ENCODE measurements around the gene NLRP5.
A peak's percentile ranks its signal among the peaks of the same experiment; 100 is the strongest.
"Not testable (repeated sequence)": the region's sequence is repeated elsewhere in the genome, so short reads cannot be mapped to it uniquely, and the experiment has no call there.

NLRP5 gene

GRCh38 chr19:55985254-55985653 is 1.3 kb upstream of the NLRP5 start:
- no peak overlapping the region for H2AFZ ChIP-seq (ENCODE audit: low read length, unreplicated experiment)
- H3K4me1 ChIP-seq (ENCODE audit: control insufficient read depth, insufficient read depth, low read length, unreplicated experiment): no peaks in the 10 kb centered on the region
- no peak overlapping the region for H3K27ac ChIP-seq (ENCODE audit: low read depth, low read length)
- H3K27me3 ChIP-seq (ENCODE audit: insufficient read depth, low read length): no peaks in the 10 kb centered on the region
- H3K4me3 ChIP-seq (ENCODE audit: low read depth, low read length): no peak overlapping the region
- H3K36me3 ChIP-seq (ENCODE audit: insufficient read depth, low read length): no peaks in the 10 kb centered on the region
- H3K79me2 ChIP-seq (ENCODE audit: control insufficient read depth, insufficient read depth, low read length, unreplicated experiment): no peaks in the 10 kb centered on the region

GRCh38 chr19:55990831-55991230 is 4.3 kb downstream of the NLRP5 start:
- H3K79me2 ChIP-seq (ENCODE audit: control insufficient read depth, insufficient read depth, low read length, unreplicated experiment): no peaks in the 10 kb centered on the region
- H2AFZ ChIP-seq (ENCODE audit: low read length, unreplicated experiment): no peak overlapping the region
- no peak overlapping the region for H3K4me3 ChIP-seq (ENCODE audit: low read depth, low read length)
- H3K36me3 ChIP-seq (ENCODE audit: insufficient read depth, low read length): no peaks in the 10 kb centered on the region
- H3K4me1 ChIP-seq (ENCODE audit: control insufficient read depth, insufficient read depth, low read length, unreplicated experiment): no peaks in the 10 kb centered on the region
- no peak overlapping the region for H3K27ac ChIP-seq (ENCODE audit: low read depth, low read length)
- no peaks in the 10 kb centered on the region for H3K27me3 ChIP-seq (ENCODE audit: insufficient read depth, low read length)

GRCh38 chr19:55993492-55993891 is 6.9 kb downstream of the NLRP5 start:
- no peaks in the 10 kb centered on the region for H3K4me1 ChIP-seq (ENCODE audit: control insufficient read depth, insufficient read depth, low read length, unreplicated experiment)
- no peaks in the 10 kb centered on the region for H3K36me3 ChIP-seq (ENCODE audit: insufficient read depth, low read length)
- no peaks in the 10 kb centered on the region for H3K79me2 ChIP-seq (ENCODE audit: control insufficient read depth, insufficient read depth, low read length, unreplicated experiment)
- no peak overlapping the region for H2AFZ ChIP-seq (ENCODE audit: low read length, unreplicated experiment)
- no peak overlapping the region for H3K27ac ChIP-seq (ENCODE audit: low read depth, low read length)
- H3K27me3 ChIP-seq (ENCODE audit: insufficient read depth, low read length): no peaks in the 10 kb centered on the region
- no peak overlapping the region for H3K4me3 ChIP-seq (ENCODE audit: low read depth, low read length)

GRCh38 chr19:56014765-56015164 is 28.2 kb downstream of the NLRP5 start:
- Histone ChIP-seq H2AFZ (ENCODE audit: low read length, unreplicated experiment) (no peak overlapping the region), H3K79me2 (ENCODE audit: control insufficient read depth, insufficient read depth, low read length, unreplicated experiment) (no peaks in the 10 kb centered on the region), H3K36me3 (ENCODE audit: insufficient read depth, low read length) (no peaks in the 10 kb centered on the region), H3K4me3 (ENCODE audit: low read depth, low read length) (no peak overlapping the region), H3K27me3 (ENCODE audit: insufficient read depth, low read length) (no peaks in the 10 kb centered on the region), H3K27ac (ENCODE audit: low read depth, low read length) (no peak overlapping the region), H3K4me1 (ENCODE audit: control insufficient read depth, insufficient read depth, low read length, unreplicated experiment) (no peaks in the 10 kb centered on the region)

- no peak overlapping the region for H2AFZ ChIP-seq (ENCODE audit: low read length, unreplicated experiment)
- H3K27me3 ChIP-seq (ENCODE audit: insufficient read depth, low read length): no peaks in the 10 kb centered on the region
- H3K79me2 ChIP-seq (ENCODE audit: control insufficient read depth, insufficient read depth, low read length, unreplicated experiment): no peaks in the 10 kb centered on the region
- H3K27ac ChIP-seq (ENCODE audit: low read depth, low read length): no peak overlapping the region
- no peaks in the 10 kb centered on the region for H3K36me3 ChIP-seq (ENCODE audit: insufficient read depth, low read length)
- H3K4me1 ChIP-seq (ENCODE audit: control insufficient read depth, insufficient read depth, low read length, unreplicated experiment): no peaks in the 10 kb centered on the region
- H3K4me3 ChIP-seq (ENCODE audit: low read depth, low read length): no peak overlapping the region
Observed at GRCh38 chr19:56015756-56016155, 29.2 kb downstream of the NLRP5 start.

GRCh38 chr19:56019325-56019724 is 32.8 kb downstream of the NLRP5 start:
- H3K27me3 ChIP-seq (ENCODE audit: insufficient read depth, low read length); H3K4me1 ChIP-seq (ENCODE audit: control insufficient read depth, insufficient read depth, low read length, unreplicated experiment); H3K4me3 ChIP-seq (ENCODE audit: low read depth, low read length); H3K36me3 ChIP-seq (ENCODE audit: insufficient read depth, low read length); H2AFZ ChIP-seq (ENCODE audit: low read length, unreplicated experiment); H3K79me2 ChIP-seq (ENCODE audit: control insufficient read depth, insufficient read depth, low read length, unreplicated experiment); H3K27ac ChIP-seq (ENCODE audit: low read depth, low read length): not testable (repeated sequence)

GRCh38 chr19:56020355-56020975 is 33.9 kb downstream of the NLRP5 start:
- not testable (repeated sequence) for H3K36me3 ChIP-seq (ENCODE audit: insufficient read depth, low read length); H3K79me2 ChIP-seq (ENCODE audit: control insufficient read depth, insufficient read depth, low read length, unreplicated experiment); H3K4me3 ChIP-seq (ENCODE audit: low read depth, low read length); H3K4me1 ChIP-seq (ENCODE audit: control insufficient read depth, insufficient read depth, low read length, unreplicated experiment); H3K27me3 ChIP-seq (ENCODE audit: insufficient read depth, low read length); H3K27ac ChIP-seq (ENCODE audit: low read depth, low read length); H2AFZ ChIP-seq (ENCODE audit: low read length, unreplicated experiment)

GRCh38 chr19:56026769-56027168 is 40.2 kb downstream of the NLRP5 start:
- Histone ChIP-seq H3K36me3 (ENCODE audit: insufficient read depth, low read length) (no peaks in the 10 kb centered on the region), H3K4me1 (ENCODE audit: control insufficient read depth, insufficient read depth, low read length, unreplicated experiment) (no peaks in the 10 kb centered on the region), H3K4me3 (ENCODE audit: low read depth, low read length) (no peak overlapping the region), H3K79me2 (ENCODE audit: control insufficient read depth, insufficient read depth, low read length, unreplicated experiment) (no peaks in the 10 kb centered on the region), H3K27me3 (ENCODE audit: insufficient read depth, low read length) (no peaks in the 10 kb centered on the region), H2AFZ (ENCODE audit: low read length, unreplicated experiment) (no peak overlapping the region), H3K27ac (ENCODE audit: low read depth, low read length) (no peak overlapping the region)

GRCh38 chr19:56053596-56053995 is 67.0 kb downstream of the NLRP5 start:
- Histone ChIP-seq H3K27me3 (ENCODE audit: insufficient read depth, low read length) (no peaks in the 10 kb centered on the region), H3K4me3 (ENCODE audit: low read depth, low read length) (no peak overlapping the region), H3K79me2 (ENCODE audit: control insufficient read depth, insufficient read depth, low read length, unreplicated experiment) (no peaks in the 10 kb centered on the region), H2AFZ (ENCODE audit: low read length, unreplicated experiment) (no peak overlapping the region), H3K27ac (ENCODE audit: low read depth, low read length) (no peak overlapping the region), H3K36me3 (ENCODE audit: insufficient read depth, low read length) (no peaks in the 10 kb centered on the region), H3K4me1 (ENCODE audit: control insufficient read depth, insufficient read depth, low read length, unreplicated experiment) (no peaks in the 10 kb centered on the region)

GRCh38 chr19:56066152-56067023 is 79.8 kb downstream of the NLRP5 start:
- H3K27me3 ChIP-seq (ENCODE audit: insufficient read depth, low read length): no peaks in the 10 kb centered on the region; the same call in 1 of the 2 replicates

GRCh38 chr19:56069642-56070041 is 83.1 kb downstream of the NLRP5 start:
- H3K4me3 ChIP-seq (ENCODE audit: low read depth, low read length): no peak overlapping the region
- H3K27me3 ChIP-seq (ENCODE audit: insufficient read depth, low read length): no peaks in the 10 kb centered on the region
- no peak overlapping the region for H3K27ac ChIP-seq (ENCODE audit: low read depth, low read length)
- H3K36me3 ChIP-seq (ENCODE audit: insufficient read depth, low read length): no peaks in the 10 kb centered on the region
- H3K4me1 ChIP-seq (ENCODE audit: control insufficient read depth, insufficient read depth, low read length, unreplicated experiment): no peaks in the 10 kb centered on the region
- H2AFZ ChIP-seq (ENCODE audit: low read length, unreplicated experiment): no peak overlapping the region
- no peaks in the 10 kb centered on the region for H3K79me2 ChIP-seq (ENCODE audit: control insufficient read depth, insufficient read depth, low read length, unreplicated experiment)

More at GRCh38 chr19:56066152-56067023, 79.8 kb downstream of the NLRP5 start:
- Histone ChIP-seq H3K79me2 (ENCODE audit: control insufficient read depth, insufficient read depth, low read length, unreplicated experiment) (no peaks in the 10 kb centered on the region), H3K4me3 (ENCODE audit: low read depth, low read length) (peak overlapping the region; percentile 54; the same call in 1 of the 2 replicates), H3K4me1 (ENCODE audit: control insufficient read depth, insufficient read depth, low read length, unreplicated experiment) (no peaks in the 10 kb centered on the region), H3K36me3 (ENCODE audit: insufficient read depth, low read length) (no peaks in the 10 kb centered on the region), H2AFZ (ENCODE audit: low read length, unreplicated experiment) (peak overlapping the region; percentile 45), H3K27ac (ENCODE audit: low read depth, low read length) (no peak overlapping the region)
